Neural cell (in vitro differentiated cells): Measurements from ENCODE around the gene VEZF1.

Experiments
- EP300 ChIP-seq: fragments of 450-650 bp; conservative IDR thresholded peaks from 2 replicates; pipeline ENCODE4 v1.6.1; 2014; ENCODE audit warnings: antibody characterized with exemption, mild to moderate bottlenecking, moderate library complexity; ENCODE audit not compliant: poor library complexity, severe bottlenecking
- EZH2 ChIP-seq: fragments of 200-600, 300-800 bp; shearing (Covaris generic), sonication (generic); IDR thresholded peaks from 2 replicates; pipeline ENCODE4 v1.6.1; 2014; ENCODE audit warnings: antibody characterized with exemption, low read length, borderline replicate concordance, mild to moderate bottlenecking; ENCODE audit not compliant: insufficient read depth, poor library complexity, severe bottlenecking
- POLR2AphosphoS5 ChIP-seq: IDR thresholded peaks from 2 replicates; pipeline ENCODE4 v1.6.1; 2012
- RAD21 ChIP-seq: fragments of 450-650 bp; conservative IDR thresholded peaks from 2 replicates; pipeline ENCODE4 v1.6.1; 2014; ENCODE audit warnings: antibody characterized with exemption, mild to moderate bottlenecking, moderate library complexity
- TAF1 ChIP-seq: IDR thresholded peaks from 2 replicates; pipeline ENCODE4 v1.6.1; 2012; ENCODE audit warnings: low read depth
- TF ChIP-seq, protein P1 (sequence below): fragments of 450-650 bp; IDR thresholded peaks from 2 replicates; pipeline ENCODE4 v1.5.1; 2014; ENCODE audit warnings: antibody characterized with exemption, mild to moderate bottlenecking, moderate library complexity; ENCODE audit not compliant: poor library complexity, severe bottlenecking

DNA sequence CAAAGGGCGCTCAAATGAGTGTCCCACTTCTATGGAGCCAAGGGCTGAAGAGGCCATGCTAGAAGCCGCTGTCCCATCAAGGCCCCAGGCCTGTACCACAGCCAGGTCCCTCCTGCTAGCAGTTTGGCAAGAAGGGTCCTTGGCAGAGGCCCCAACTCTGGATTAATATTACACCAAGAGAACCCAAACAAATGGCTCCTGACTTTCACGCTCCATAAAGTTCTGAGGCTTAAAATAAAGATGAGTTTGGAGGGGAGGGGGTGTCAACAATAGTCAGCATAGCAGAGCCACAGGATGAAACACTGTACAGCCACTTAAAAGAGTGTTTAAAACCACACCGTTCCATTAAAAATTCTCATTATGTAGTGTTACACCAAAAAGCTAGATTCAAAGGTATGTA, 63.4 kb downstream of the VEZF1 start:
- TF ChIP-seq, protein P1, sequence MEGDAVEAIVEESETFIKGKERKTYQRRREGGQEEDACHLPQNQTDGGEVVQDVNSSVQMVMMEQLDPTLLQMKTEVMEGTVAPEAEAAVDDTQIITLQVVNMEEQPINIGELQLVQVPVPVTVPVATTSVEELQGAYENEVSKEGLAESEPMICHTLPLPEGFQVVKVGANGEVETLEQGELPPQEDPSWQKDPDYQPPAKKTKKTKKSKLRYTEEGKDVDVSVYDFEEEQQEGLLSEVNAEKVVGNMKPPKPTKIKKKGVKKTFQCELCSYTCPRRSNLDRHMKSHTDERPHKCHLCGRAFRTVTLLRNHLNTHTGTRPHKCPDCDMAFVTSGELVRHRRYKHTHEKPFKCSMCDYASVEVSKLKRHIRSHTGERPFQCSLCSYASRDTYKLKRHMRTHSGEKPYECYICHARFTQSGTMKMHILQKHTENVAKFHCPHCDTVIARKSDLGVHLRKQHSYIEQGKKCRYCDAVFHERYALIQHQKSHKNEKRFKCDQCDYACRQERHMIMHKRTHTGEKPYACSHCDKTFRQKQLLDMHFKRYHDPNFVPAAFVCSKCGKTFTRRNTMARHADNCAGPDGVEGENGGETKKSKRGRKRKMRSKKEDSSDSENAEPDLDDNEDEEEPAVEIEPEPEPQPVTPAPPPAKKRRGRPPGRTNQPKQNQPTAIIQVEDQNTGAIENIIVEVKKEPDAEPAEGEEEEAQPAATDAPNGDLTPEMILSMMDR: no peak
- TF ChIP-seq POLR2AphosphoS5 (no peak), TAF1 (no peak), EP300 (no peak), RAD21 (no peak), EZH2 (no peak)
